Body of pancreas (tissue), 4 donors: Measurements from ENCODE around the gene CSNK1G1. TPM values are rescaled to one million over a fixed set of nuclear protein-coding genes. Genes with fewer than 3 reads are reported as not detected.

ENCODE experiments used
- ATAC-seq: fragments of 150-250 bp; one replicate; pipeline ENCODE4 v1.9.1; 2016
- DNase-seq, 4 donors: peaks; one replicate each; pipeline ENCODE4 v3.0.0-alpha.2; 2019
- H3K27ac ChIP-seq, 4 donors: fragments of 200-600 bp; sonication (generic); 1 replicate in 3 of 4; 2 replicates in 1 of 4; pipeline versions ENCODE4 v1.5.1 to v1.6.1; 2016 to 2019; ENCODE audit warnings: mild to moderate bottlenecking in 1 of 4, mixed read lengths in 1 of 4, moderate library complexity in 1 of 4
- H3K27me3 ChIP-seq, 2 donors: fragments of 200-600 bp; sonication (generic); one replicate each; pipeline ENCODE4 v1.6.0; 2016; ENCODE audit warnings: mild to moderate bottlenecking in 1 of 2
- H3K36me3 ChIP-seq, 2 donors: fragments of 200-600 bp; sonication (generic); replicated peaks in 1 of 2; 2 replicates each; pipeline ENCODE4 v1.5.1; 2016; ENCODE audit warnings: low read depth in 2 of 2; ENCODE audit not compliant: insufficient read depth in 1 of 2
- H3K4me1 ChIP-seq: fragments of 200-600 bp; sonication (generic); one replicate; pipeline ENCODE4 v1.6.0; 2016
- H3K4me3 ChIP-seq, 2 donors: fragments of 200-600 bp; sonication (generic); 1 replicate in 1 of 2; 2 replicates in 1 of 2; pipeline ENCODE4 v1.5.1; 2016 to 2019
- H3K9me3 ChIP-seq, 3 donors: fragments of 200-600 bp; sonication (generic); 1 replicate in 2 of 3; 2 replicates in 1 of 3; pipeline ENCODE4 v1.5.1; 2016
- CTCF ChIP-seq, 7 experiments: fragments of 450-650 bp in 4 of 7; fragments of 200-600 bp in 3 of 7; sonication (generic) in 3 of 7; IDR thresholded peaks; one replicate each; pipeline ENCODE4 v1.5.1; 2016 to 2019; ENCODE audit warnings: antibody characterized with exemption in 7 of 7
- POLR2A ChIP-seq, 3 donors: fragments of 450-650 bp; IDR thresholded peaks; one replicate each; pipeline ENCODE4 v1.6.1; 2016; ENCODE audit warnings: antibody characterized with exemption in 3 of 3, mild to moderate bottlenecking in 2 of 3
- WGBS, 2 donors: methylation state at CpG; one replicate each; pipeline ENCODE4 v1.1.5; 2017; 5-methylcytosine and 5-hydroxymethylcytosine counted together
- intact Hi-C: fragments of 100-400 bp; cut with DNase I; formaldehyde crosslinking; loops from one replicate; pipeline ENCODE4 v1.15.1; 2023
- total RNA-seq, 2 donors: library from RNA; depleted of rRNA; stranded (reverse); fragments of >200 nt; gene quantifications; one replicate each; pipeline ENCODE4 v1.1.0, GENCODE V29; 2016

CSNK1G1 gene
- total RNA-seq, 2 donors from 2014 or later: 6.7 to 13.8 TPM

GRCh38 chr15:64285871-64286270, 70.1 kb downstream of the CSNK1G1 start:
- intact Hi-C loops: no loop called here
- no peak overlapping the region for H3K4me3 ChIP-seq
- no peak overlapping the region for H3K27ac ChIP-seq
- H3K27me3 ChIP-seq: no peaks in the 10 kb centered on the region
- peaks cover 6% of the 10 kb centered on the region for H3K4me1 ChIP-seq
- DNase-seq (no peak), ATAC-seq (no peak)
- TF ChIP-seq POLR2A (IDR thresholded peaks at IDR 0.05) (no peak), CTCF (IDR thresholded peaks at IDR 0.05) (no peak)
- no peaks in the 10 kb centered on the region for H3K36me3 ChIP-seq
- WGBS, 2 donors: 83 to 87% methylated on average over 7 of the region's 7 CpGs
- no peaks in the 10 kb centered on the region for H3K9me3 ChIP-seq

DNA sequence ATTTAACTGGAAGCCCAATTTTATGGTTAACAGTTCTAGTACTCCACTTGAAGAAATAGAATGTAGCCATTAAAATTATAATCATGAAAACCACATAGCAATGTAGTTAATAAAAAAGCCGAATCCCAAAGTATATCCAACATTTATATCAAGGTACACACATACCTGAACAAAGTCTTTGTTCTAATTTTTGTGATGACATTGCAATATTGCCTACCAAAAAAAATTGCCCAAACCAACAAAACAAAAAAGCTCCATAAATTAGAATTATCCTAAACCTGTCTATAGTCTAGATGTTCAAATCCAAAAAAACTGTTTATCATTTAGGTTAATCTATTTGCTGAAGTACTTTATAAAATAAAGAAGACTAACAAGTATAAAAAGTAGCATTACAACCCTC, 70.8 kb downstream of the CSNK1G1 start:
- ATAC-seq: no peak
- Histone ChIP-seq H3K36me3 (no peaks in the 10 kb centered on the region), H3K27me3 (no peaks in the 10 kb centered on the region), H3K9me3 (no peaks in the 10 kb centered on the region), H3K27ac (no peak overlapping the region), H3K4me3 (no peak overlapping the region), H3K4me1 (peaks cover 6% of the 10 kb centered on the region)
- no peak for DNase-seq
- WGBS, 2 donors: 69 to 76% methylated on average over 1 of the region's 1 CpG
- TF ChIP-seq CTCF (IDR thresholded peaks at IDR 0.05) (no peak), POLR2A (IDR thresholded peaks at IDR 0.05) (no peak)
- intact Hi-C loops: no loop called here

- no peak for ATAC-seq
Measured at GRCh38 chr15:64284042-64284441, 71.9 kb downstream of the CSNK1G1 start.

GRCh38 chr15:64282701-64283100, 73.3 kb downstream of the CSNK1G1 start:
- no peak for TF ChIP-seq POLR2A (IDR thresholded peaks at IDR 0.05)
- no peak for TF ChIP-seq CTCF (IDR thresholded peaks at IDR 0.05)
- H3K27ac ChIP-seq: no peak overlapping the region
- H3K4me1 ChIP-seq: peaks cover 6% of the 10 kb centered on the region
- ATAC-seq (no peak), DNase-seq (no peak)
- H3K9me3 ChIP-seq: no peaks in the 10 kb centered on the region
- H3K36me3 ChIP-seq: no peaks in the 10 kb centered on the region
- no peaks in the 10 kb centered on the region for H3K27me3 ChIP-seq
- intact Hi-C loops: no loop called here
- H3K4me3 ChIP-seq: no peak overlapping the region

More at GRCh38 chr15:64284042-64284441, 71.9 kb downstream of the CSNK1G1 start:
- DNase-seq: no peak
- Histone ChIP-seq H3K4me1 (peaks cover 6% of the 10 kb centered on the region), H3K9me3 (no peaks in the 10 kb centered on the region), H3K36me3 (no peaks in the 10 kb centered on the region), H3K27ac (no peak overlapping the region), H3K4me3 (no peak overlapping the region), H3K27me3 (no peaks in the 10 kb centered on the region)
- 50 to 74% methylated on average over 1 of the region's 1 CpG for WGBS, 2 donors
- no peak for TF ChIP-seq POLR2A (IDR thresholded peaks at IDR 0.05)
- TF ChIP-seq CTCF (IDR thresholded peaks at IDR 0.05): no peak
- intact Hi-C loops: no loop called here

DNA sequence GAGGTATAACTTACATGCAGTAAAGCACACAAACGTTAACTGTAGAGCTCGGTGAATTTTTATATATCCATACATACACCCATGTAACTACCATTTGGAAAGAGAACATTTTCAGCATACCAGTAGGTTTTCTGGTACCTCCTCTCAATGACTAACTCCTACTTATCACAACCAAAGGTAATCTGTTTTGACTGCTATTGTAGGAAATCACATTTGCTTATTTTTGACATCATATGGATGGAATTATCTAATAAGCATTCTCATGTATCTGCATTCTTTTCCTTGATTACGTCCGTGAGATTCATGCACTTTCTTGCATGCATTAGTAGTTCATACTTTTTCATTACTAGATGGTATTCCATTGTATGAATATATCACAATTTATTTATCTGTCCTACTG, 76.8 kb downstream of the CSNK1G1 start:
- no peak for ATAC-seq

More for the DNA sequence above, 76.8 kb downstream of the CSNK1G1 start:
- H3K4me3 ChIP-seq: no peak overlapping the region
- H3K36me3 ChIP-seq: no peaks in the 10 kb centered on the region
- WGBS, 2 donors: 86 to 92% methylated on average over 4 of the region's 4 CpGs
- no peaks in the 10 kb centered on the region for H3K9me3 ChIP-seq
- no peaks in the 10 kb centered on the region for H3K27me3 ChIP-seq
- no peak overlapping the region for H3K27ac ChIP-seq
- TF ChIP-seq CTCF (IDR thresholded peaks at IDR 0.05) (no peak), POLR2A (IDR thresholded peaks at IDR 0.05) (no peak)
- intact Hi-C loops: no loop called here
- no peak for DNase-seq
- no peaks in the 10 kb centered on the region for H3K4me1 ChIP-seq
